Astrocyte (in vitro differentiated cells and primary cell): ENCODE measurements around the gene TK2.

Experiments used
- EZH2 ChIP-seq: IDR thresholded peaks from 2 replicates; pipeline ENCODE4 v1.6.1; 2012; ENCODE audit warnings: mild to moderate bottlenecking, low read length, inconsistent platforms; ENCODE audit not compliant: insufficient read depth
- TF ChIP-seq, protein P1 (sequence below): IDR thresholded peaks from 2 replicates; pipeline ENCODE4 v1.5.1; 2011; ENCODE audit warnings: low read depth, mild to moderate bottlenecking, inconsistent platforms, low read length, moderate library complexity; ENCODE audit not compliant: insufficient read depth

DNA sequence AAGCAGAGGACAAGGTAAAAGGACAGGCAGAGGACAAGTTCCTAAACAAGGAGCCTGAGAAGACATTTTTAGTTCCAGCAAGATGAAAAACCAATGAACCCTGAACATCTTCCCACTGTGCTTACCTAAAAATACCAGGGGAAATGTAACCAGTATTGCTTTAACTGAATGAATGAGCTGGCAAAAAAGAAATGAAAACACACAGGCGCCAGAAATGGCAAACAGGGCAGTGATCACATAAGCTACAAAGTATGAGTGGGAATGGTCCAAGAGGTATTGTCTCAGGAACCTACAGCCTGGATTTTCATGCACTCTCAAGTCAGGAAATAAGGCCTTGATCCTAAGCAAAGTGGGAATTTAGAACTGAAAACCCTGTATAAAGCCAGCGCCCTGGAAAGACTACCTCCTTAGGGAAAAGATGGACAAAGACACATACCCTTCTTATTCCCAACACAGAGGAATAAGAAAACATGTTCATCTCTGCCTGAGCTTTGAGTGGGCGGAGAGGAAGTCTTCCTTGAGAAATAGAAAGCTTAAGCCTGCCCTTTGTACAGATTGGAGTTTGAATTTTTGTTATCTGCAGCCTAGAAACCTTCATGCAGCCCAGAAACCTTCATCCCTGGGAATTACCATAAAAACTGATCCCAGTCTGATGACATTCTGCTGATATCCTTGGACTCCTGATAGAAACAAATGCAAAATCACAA, 31.5 kb upstream of the TK2 start:
- TF ChIP-seq, protein P1, sequence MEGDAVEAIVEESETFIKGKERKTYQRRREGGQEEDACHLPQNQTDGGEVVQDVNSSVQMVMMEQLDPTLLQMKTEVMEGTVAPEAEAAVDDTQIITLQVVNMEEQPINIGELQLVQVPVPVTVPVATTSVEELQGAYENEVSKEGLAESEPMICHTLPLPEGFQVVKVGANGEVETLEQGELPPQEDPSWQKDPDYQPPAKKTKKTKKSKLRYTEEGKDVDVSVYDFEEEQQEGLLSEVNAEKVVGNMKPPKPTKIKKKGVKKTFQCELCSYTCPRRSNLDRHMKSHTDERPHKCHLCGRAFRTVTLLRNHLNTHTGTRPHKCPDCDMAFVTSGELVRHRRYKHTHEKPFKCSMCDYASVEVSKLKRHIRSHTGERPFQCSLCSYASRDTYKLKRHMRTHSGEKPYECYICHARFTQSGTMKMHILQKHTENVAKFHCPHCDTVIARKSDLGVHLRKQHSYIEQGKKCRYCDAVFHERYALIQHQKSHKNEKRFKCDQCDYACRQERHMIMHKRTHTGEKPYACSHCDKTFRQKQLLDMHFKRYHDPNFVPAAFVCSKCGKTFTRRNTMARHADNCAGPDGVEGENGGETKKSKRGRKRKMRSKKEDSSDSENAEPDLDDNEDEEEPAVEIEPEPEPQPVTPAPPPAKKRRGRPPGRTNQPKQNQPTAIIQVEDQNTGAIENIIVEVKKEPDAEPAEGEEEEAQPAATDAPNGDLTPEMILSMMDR = no peak
- TF ChIP-seq EZH2 = no peak
